Fibroblast of skin of right biceps (primary cell): ENCODE data around the gene CLEC14A.

Experiments used
- DNase-seq: peaks from one replicate; pipeline ENCODE4 v3.0.0-alpha.2; 2013

Gene CLEC14A

DNA sequence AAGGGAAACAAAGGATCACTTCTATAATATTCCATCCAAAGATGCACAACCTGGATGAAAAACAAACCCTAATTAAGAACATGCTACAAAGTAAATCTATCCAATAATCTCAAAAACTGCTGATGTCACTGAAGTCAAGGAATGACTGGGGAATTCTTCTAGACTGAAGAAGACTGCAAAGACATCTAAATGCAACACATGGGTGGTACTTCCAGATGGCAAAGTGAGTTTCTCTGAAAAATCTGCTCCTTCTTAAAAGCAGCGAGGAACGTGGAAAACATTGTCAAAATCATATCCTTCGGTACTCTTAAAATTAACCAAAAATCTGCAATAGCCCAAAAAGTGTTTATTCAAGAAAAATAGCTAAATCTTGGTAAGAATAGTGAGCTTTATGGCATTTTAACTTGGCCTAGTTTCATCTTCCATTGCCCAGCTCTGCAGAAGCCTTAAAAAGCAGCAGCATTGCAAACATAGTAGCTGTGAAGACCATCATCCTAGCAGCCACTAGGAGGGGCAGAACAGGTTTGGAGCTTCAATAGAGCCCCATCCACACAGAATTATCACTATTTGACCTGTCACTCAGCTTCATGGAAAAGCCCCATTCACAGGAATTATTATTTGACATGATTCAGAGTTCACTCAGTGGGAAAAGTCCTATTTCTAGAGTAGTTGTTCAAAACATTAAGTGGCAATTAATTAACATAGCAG is 7.4 kb downstream of the CLEC14A start:
- DNase-seq, result no peak

DNA sequence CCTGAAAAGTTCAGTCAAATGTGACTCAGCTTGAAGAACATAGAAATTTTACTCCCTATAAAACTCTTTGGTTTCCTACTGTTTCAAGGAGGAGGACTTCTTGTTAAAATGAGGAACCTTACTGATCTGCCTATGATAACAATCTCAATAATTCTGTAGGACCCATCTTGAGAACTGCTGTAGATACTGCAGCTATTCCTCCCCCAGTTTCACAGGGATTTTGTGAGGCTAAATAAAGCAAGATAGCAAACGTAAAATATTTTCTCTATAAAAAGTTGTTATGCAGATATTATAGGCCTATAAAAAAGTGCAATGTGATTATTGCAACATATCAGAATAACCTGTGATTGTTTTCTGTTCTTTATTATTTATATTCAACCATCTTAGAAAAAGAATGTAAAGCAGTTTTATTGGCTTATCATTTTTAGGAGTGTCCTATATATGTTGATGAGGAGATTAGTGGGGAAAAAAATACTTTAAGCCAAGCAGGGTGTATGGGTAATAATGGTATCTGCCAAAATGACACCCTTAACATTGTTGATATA is 12.1 kb downstream of the CLEC14A start:
- DNase-seq, result no peak

DNA sequence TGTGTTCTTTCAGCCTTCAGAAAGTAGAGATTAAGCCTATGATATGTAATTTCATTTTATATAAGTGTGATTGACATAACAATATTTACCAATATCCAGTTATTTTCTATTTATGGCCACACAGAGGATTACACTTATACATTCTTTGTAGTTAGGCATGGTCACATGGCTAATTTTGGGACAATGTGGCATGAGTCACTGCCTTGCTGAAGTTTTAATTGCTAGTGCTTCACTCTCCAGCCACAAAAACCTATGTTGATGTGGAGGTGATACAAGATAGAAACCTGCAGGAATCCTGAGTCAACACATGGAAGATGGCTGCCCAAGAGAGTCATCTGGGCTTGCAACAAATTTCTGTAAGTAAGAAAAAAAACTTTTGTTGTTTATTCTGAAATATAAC is 17.0 kb downstream of the CLEC14A start:
- peak; percentile 54 for DNase-seq

DNA sequence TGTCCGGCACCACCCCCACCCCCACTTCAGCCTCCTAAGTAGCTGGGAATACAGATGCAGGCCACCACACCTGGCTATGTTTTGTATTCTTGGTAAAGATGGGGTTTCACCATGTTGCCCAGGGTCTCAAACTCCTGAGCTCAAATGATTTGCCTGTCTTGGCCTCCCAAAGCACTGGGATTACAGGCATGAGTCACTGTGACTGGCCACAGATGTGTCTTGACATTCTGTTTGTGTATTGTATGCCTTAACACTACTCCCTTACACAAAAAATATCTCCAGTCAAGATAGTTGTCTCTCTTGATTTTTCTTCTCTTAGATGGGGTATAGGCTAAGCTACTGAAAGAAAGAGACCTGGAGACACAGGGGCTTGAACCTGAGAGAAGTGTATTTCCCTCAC is 17.6 kb downstream of the CLEC14A start:
- DNase-seq, result peak; percentile 64

DNA sequence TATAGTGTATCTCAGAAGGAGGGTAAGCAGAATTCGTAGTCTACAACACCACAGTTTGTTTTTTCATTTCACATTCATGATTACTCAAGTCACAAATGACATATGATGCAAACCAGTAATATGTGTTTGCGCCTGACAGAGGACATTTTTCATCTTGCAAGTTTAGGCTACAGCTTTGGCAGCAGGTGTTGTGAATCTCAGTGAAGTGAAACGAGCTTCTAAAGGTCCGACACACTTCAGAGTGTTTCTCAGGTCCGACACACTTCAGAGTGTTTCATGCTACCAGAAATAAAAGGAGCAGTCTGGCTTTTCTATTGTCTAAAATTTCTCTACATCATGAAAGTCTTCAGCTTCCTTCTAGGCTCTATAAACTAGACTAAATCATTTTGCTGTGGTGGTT is 22.7 kb downstream of the CLEC14A start:
- DNase-seq, result no peak

DNA sequence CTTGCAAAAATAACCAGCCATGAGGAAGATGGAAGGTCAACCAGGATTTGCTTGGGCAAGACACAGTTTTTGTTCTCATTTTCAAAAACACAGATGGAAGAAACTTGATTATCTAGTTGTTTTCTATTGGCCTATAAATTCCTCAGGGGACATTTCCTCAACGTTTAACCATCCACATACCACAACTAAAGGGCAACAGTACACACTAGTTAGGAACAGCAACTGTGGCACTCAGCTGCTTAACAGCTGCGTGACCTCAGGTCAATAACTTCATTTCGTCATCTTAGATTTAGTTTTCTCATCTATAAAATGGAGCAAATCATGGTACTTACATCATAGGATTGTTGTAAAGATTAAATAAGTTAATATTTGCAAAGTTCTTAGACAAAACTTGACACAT is 29.5 kb downstream of the CLEC14A start:
- DNase-seq, result no peak

DNA sequence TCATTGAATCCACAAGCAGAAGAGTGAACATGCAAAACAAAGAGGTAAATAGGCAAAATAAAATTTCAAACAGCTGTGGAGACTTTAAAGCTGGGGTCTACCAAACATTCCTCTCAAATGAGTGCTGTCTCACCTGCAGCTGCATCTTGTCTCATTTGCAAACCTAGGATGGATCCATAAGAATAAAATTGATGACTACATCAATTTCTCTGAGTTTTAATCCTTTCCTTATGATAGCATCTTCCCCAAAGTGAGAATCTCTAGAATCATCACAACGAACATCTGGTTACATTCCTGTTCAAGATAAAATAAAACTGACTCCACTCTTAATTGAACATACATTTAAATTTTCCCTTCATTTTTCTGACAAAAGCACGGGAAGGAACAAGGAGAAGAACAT is 29.9 kb downstream of the CLEC14A start:
- no peak for DNase-seq

DNA sequence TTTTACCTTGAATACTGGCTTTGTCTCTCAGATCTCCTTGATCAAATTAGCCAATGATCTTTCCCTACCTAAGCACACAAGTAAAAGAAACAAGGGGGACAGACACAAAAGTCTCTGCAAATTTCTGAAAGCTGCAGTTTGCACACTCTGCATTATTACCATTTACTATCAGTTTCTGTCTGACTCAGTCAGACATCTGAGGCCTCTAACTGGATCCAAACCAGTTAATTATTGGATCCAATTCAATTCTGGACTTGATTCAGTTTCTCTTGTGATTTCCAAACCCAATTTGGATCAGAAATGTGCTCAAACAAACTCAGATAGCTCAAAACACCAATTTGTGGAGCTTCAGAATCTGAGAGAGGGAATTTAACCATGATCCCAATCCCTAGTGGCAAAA is 31.6 kb downstream of the CLEC14A start:
- no peak for DNase-seq

DNA sequence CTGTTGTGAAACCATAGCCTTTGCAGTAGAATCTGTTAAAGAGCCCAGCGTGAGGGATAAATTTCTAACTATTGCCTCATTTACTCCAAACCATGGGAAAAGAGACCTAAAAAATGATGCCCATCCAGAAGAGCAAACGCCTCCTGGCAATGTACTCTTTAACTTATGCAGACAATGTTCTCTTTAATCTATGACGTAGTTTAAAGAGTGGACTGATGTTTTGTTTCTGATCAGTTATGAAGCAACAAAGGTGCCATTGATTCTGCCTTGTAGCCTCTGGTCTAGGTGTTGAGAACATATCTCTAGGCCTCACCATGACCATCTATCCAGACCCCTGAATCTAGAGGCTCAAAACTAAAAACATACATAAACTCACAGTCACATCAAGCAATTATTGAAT is 34.8 kb downstream of the CLEC14A start:
- DNase-seq, result no peak

DNA sequence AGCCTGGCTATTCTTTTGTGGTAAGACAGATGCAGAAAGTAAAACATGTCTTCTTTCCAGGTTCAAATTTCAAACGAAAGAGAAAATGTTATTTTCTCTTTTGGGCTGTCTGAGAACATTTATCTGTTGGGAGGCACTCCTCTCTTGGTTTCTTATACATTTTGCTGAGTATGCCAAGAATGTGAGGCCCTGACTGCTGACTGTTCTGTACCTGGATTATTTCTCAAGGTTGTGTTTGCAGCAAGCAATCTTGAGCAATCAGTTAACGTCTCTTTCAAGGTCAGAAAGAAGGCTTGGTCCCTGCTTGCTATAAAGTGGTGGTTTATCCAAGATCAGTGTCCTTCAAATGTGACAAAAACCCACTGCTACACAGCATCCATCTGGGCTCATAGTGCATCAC is 38.3 kb downstream of the CLEC14A start:
- DNase-seq, result no peak

DNA sequence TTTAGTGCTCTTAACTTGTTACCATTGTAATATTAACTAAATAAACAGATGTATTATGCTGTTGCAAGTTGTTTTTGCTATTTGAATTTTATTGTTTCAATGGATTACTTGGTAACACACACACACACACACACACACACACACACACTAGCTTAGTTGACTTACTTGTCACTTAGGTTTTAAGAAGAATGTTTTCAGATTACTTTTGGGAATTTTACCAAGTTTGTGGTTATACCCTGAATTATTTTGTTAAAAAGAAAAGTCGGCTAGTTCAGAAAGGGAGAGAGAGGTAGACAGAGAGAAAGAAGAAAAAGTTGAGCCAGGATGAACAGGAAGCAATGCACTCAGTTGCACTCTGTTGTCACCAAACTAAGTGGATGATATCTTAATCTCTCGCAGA is 42.9 kb downstream of the CLEC14A start:
- DNase-seq, result peak; percentile 61

DNA sequence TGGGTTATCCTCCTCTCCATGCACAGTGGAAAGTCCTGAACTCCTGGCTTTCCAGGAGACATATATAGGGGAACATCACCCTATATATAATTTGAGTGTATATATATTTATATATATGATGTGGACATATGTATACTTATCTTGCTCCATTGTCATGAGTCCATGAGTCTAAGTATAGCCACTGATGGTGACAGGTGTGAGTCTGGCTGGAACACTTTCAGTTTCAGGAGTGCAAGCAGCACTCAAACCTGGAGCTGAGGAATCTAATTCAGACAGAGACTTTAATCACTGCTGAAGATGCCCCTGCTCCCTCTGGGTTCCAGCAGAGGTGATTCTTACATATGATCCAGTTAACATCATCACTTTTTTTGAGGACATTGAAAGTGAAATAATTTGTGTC is 43.8 kb downstream of the CLEC14A start:
- no peak for DNase-seq

DNA sequence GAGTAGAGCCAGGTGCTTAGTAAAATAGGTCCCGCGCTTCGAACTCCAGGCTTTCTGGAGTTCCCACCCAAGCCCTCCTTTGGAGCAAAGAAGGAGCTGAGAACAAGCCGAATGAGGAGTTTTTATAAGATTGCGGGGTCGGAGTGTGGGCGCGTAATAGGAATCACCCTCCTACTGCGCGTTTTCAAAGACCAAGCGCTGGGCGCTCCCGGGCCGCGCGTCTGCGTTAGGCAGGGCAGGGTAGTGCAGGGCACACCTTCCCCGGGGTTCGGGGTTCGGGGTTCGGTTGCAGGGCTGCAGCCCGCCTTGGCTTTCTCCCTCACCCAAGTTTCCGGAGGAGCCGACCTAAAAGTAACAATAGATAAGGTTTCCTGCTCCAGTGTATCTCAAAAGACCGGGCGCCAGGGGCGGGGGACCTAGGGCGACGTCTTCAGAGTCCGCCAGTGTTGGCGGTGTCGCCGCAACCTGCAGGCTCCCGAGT is 44.6 kb downstream of the CLEC14A start:
- no peak for DNase-seq

DNA sequence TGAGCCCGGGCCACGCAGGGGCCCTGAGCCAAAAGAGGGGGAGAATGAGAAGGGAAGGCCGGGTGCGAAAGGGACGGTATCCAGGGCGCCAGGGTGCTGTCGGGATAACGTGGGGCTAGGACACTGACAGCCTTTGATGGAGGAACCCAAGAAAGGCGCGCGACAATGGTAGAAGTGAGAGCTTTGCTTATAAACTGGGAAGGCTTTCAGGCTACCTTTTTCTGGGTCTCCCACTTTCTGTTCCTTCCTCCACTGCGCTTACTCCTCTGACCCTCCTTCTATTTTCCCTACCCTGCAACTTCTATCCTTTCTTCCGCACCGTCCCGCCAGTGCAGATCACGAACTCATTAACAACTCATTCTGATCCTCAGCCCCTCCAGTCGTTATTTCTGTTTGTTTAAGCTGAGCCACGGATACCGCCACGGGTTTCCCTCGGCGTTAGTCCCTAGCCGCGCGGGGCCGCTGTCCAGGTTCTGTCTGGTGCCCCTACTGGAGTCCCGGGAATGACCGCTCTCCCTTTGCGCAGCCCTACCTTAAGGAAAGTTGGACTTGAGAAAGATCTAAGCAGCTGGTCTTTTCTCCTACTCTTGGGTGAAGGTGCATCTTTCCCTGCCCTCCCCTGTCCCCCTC is 45.2 kb downstream of the CLEC14A start:
- peak; percentile 60 for DNase-seq

DNA sequence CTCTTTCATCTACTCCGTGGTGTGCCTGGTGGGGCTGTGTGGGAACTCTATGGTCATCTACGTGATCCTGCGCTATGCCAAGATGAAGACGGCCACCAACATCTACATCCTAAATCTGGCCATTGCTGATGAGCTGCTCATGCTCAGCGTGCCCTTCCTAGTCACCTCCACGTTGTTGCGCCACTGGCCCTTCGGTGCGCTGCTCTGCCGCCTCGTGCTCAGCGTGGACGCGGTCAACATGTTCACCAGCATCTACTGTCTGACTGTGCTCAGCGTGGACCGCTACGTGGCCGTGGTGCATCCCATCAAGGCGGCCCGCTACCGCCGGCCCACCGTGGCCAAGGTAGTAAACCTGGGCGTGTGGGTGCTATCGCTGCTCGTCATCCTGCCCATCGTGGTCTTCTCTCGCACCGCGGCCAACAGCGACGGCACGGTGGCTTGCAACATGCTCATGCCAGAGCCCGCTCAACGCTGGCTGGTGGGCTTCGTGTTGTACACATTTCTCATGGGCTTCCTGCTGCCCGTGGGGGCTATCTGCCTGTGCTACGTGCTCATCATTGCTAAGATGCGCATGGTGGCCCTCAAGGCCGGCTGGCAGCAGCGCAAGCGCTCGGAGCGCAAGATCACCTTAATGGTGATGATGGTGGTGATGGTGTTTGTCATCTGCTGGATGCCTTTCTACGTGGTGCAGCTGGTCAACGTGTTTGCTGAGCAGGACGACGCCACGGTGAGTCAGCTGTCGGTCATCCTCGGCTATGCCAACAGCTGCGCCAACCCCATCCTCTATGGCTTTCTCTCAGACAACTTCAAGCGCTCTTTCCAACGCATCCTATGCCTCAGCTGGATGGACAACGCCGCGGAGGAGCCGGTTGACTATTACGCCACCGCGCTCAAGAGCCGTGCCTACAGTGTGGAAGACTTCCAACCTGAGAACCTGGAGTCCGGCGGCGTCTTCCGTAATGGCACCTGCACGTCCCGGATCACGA is 46.0 kb downstream of the CLEC14A start:
- DNase-seq, result peak; percentile 78

DNA sequence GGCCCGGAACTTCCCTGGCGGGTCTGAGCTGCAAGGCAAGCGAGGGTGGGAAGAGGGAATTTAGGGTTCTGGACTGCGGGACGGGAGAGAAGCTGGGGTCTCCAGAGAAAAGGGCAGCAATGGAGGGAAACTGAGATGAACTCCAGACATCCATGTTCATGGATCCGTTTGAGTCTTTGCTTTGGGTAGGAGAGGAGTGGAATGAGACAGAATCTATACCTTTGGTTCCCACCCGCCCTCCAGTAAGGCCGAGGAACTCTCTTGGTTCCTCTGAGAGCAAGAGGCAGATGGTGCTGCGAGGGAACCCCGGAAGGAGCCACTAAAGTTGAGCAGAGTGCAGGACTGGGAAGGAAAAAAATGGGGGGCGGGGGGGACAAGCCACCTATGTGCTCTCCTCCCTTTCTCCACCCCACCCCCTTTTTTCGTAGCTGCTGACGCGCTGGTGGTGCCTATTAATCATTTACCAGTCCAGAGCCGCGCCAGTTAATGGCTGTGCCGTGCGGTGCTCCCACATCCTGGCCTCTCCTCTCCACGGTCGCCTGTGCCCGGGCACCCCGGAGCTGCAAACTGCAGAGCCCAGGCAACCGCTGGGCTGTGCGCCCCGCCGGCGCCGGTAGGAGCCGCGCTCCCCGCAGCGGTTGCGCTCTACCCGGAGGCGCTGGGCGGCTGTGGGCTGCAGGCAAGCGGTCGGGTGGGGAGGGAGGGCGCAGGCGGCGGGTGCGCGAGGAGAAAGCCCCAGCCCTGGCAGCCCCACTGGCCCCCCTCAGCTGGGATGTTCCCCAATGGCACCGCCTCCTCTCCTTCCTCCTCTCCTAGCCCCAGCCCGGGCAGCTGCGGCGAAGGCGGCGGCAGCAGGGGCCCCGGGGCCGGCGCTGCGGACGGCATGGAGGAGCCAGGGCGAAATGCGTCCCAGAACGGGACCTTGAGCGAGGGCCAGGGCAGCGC is 47.0 kb downstream of the CLEC14A start:
- peak; percentile 74 for DNase-seq

DNA sequence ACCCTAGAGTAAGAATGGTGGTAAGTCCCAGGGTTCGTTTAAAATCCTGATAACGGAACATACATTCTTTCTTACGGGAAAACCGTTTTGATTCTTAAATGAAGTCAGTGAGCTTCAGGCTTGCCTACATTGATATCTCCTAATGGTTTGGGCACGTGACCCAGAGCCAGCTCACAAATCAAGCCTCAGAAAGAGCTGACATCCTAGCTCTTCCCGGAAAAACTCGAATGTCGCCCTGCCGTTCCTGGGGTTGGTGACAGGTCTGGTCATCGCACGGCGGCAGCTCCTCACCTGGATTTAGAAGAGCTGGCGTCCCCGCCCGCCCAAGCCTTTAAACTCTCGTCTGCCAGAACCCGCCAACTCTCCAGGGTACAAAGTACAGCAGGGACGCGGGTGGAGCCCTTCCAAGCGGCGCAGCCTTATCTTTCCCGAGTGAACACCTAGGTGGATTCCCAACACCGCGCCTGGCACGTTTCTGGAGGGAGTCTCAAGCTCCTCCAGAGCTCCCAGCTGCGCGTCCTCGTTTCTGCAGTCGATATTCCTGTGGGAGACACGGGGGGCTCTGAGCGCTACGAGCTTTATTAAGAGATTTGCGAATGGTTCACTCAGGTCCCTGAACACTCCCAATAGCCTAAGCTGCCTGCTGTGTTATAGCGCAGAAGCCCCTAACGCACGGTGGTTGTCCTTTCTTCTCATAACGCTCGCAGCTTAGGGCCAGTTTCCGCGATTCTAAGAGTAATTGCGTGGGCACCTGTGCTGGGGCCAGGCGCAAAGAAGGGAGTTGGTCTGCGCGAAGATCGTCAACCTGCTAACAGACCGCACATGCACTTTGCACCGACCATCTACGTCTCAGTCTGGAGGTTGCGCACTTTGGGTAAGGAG is 47.9 kb downstream of the CLEC14A start, which contains the start of gene SSTR1:
SSTR1 (plus strand) TSS at position 169 of the 882 bp plus-strand sequence. CDS start 1,486 bp downstream, outside the sequence.
- DNase-seq, result peak; percentile 23

DNA sequence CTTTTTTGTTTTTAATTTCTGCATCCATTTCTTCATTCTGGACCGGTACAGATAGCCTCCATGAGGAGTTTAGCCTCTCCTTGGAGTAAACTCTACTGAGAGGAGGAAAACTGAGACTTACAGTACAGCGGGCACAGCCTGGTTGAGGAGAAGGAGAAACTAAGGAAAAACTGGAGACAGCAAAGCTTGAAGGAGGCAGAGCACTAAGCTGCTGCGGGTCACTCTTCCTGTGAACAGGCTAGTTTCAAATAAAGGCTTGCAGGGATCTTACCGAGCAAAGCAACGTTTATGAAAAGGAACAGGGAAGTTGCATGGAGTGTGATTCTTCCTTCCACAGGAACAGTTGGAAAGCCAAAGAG is 48.5 kb downstream of the CLEC14A start:
- DNase-seq, result no peak

DNA sequence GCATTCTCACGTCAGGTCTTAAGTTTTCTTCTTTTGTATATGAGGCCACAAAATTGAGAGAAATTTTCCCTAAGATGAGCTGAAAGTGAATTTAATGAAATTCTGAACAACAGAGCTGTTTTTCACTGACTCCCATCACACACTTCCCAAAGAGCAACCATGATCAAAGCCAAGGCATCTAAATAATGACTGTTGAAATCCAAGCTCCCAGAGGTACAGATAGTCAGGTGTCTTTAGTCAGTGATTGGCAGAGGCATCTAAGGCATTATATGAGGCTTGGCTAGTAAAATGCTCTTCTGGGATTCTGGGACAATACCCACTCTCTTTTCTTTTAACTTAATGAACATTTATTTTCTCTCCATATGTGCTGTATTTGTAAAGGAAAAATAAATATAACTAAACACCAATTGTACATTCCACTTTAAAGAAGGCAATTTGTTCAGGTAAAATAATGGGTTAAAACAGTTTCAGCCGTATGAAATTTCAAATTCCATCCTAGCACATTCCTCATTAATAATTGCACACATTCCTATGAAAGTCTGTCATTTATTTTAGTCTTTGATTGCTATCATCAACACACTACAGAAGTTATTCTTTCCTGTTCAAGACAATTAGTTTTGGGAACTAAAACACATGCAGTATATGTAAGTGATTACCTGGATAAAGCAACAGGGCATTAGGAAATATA is 49.1 kb downstream of the CLEC14A start:
- no peak for DNase-seq

DNA sequence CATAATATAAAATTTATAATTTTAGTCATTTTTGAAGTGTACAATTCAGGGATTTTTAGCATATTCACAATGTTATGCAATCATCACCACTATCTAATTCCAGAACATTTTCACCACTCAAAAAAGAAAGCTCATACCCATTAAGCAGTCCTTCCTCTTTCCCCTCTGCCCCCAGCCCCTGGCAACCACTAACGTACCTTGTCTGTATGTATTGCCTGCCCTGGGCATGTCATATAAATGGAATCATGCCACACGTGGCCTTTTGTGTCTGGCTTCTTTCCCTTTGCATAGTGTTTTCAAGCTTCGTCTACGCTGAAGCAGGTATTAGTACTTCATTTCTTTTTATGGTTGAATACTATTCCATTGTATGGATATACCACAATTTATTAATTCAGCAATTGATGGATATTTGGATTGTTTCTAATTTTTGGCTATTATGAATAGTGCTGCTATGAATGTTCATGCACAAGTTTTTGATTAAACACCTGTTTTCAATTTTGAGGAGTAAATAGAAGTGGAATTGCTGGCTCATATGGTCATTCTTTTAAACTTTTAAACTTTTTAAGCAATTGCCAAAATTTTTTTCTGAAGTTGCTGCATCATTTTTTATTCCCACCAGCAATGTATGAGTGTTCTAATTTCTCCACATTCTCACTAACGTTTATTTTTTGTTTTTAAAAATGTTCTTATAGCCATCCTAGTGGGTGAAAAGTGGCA is 49.8 kb downstream of the CLEC14A start:
- DNase-seq, result no peak
